Lower leg skin (tissue), 3 donors: Measurements from ENCODE around the gene FBXO36.

Experiments used
- POLR2A ChIP-seq, 2 donors: fragments of 450-650 bp; IDR thresholded peaks; one replicate each; pipeline ENCODE4 v1.6.1; 2016 to 2017; ENCODE audit warnings: antibody characterized with exemption in 2 of 2, mild to moderate bottlenecking in 1 of 2, moderate library complexity in 1 of 2
- TF ChIP-seq, protein P1 (sequence below), 3 donors: fragments of 450-650 bp; IDR thresholded peaks; one replicate each; pipeline ENCODE4 v1.5.1; 2016; ENCODE audit warnings: antibody characterized with exemption in 3 of 3, mild to moderate bottlenecking in 3 of 3, moderate library complexity in 2 of 3

DNA sequence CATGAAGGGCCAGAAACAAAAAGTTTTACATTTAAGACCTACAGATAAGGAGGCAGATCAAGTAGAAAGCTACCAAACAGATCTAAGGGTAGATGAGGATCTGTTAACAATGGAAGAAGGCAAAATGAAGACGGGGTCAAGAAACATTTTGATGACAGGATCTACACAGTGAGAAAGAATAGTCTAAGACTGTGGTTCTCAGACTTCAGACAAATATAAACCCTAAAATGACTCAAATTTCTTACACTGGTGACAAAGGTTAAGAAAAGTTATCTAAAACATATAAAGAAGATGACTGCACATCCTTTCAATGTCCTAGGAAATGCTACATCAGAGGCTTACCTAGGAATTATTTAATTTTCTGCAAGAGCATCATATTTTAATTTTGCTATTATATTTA lies 34.9 kb upstream of the FBXO36 start:
- TF ChIP-seq, protein P1, sequence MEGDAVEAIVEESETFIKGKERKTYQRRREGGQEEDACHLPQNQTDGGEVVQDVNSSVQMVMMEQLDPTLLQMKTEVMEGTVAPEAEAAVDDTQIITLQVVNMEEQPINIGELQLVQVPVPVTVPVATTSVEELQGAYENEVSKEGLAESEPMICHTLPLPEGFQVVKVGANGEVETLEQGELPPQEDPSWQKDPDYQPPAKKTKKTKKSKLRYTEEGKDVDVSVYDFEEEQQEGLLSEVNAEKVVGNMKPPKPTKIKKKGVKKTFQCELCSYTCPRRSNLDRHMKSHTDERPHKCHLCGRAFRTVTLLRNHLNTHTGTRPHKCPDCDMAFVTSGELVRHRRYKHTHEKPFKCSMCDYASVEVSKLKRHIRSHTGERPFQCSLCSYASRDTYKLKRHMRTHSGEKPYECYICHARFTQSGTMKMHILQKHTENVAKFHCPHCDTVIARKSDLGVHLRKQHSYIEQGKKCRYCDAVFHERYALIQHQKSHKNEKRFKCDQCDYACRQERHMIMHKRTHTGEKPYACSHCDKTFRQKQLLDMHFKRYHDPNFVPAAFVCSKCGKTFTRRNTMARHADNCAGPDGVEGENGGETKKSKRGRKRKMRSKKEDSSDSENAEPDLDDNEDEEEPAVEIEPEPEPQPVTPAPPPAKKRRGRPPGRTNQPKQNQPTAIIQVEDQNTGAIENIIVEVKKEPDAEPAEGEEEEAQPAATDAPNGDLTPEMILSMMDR (IDR thresholded peaks at IDR 0.05): no peak
- no peak for TF ChIP-seq POLR2A (IDR thresholded peaks at IDR 0.05)
